ENCODE data around the gene AFAP1L2.

AFAP1L2 gene

DNA sequence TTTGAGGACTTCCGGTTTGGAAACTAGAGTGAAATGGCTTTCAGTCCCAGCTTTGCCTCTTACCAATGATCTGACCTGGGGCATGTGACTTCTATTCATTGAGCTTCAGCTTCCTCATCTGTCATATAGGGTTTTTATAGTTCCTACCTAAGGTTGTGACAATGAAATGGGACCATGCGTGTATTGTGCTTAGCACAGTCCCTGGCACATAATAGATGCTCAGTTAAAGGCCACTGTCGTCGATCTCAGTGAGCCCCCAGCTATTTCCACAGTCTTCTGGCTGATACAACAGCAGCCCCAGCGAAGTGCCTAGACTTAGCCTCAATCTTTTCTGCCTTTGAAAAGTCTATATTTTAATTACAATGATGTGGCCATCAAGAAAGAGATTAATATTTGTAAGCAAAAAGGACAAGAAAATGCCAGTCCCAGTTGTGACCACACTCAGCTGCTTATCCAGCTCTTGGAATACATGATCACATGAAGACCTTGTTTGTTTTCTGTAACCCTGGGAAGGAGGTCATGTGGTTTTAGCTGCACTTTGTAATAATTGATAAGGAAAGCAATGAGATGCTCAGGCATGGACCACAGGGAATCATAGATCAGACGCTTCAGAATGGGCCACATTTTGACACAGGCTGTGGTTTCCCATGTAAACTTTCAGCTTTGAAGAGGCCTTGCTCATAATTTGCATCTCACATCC lies 120.6 kb downstream of the AFAP1L2 start:
- DNase-seq, result no peak

DNA sequence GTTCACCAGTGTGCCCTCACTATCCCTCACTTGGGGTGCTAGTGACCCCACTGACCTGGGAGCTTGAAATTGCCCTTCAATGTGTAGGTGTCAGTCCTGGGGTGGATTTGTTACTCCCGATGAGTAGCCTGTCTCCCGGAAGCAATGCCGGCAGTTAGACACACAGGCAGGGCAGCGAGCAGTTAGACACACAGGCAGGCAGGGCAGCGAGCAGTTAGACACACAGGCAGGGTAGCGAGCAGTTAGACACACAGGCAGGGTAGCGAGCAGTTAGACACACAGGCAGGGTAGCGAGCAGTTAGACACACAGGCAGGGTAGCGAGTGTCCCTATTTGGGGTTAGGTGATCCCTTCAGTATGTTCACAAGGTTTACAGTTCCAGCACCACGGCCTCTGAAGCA lies 121.2 kb downstream of the AFAP1L2 start:
- no peak for DNase-seq

DNA sequence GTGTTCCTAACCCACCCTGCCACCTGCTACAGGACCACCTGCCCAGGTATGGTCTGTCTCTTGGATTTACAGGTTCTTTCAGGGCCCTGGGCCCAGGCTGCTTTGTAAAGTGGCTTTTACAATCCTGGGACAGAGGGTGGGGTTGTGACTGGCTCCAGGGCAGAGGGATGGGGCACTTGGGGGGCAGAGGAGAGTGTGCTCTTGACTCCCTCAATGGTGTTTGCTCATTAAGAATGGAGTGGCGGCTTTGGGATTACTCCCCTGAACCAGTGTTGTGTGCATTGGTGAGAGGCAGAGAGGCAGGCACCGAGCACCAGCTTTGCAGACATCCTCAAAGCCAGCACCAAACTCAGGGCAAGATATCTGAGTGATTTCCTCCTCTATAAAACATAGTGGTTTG lies 121.8 kb downstream of the AFAP1L2 start:
- no peak for DNase-seq

DNA sequence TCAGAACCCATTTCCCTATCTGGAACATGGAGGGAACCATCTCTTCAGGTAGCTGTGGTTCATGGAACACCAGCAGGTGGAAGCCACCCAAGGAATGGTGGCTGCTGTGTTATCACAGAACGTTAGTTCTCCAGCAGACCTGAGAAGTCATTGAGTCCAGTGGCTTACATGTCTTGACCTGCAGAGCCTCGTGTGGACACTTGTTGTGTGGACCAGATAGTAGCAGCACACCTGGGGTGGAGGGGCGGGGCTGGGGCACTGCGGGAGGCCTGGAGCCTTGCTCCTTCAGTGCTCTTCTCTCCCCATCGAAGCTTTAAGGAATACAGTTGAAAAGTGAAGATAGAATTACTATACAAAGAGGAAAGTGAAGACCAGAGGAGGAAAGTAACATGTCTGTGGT lies 122.8 kb downstream of the AFAP1L2 start:
- DNase-seq, result no peak

DNA sequence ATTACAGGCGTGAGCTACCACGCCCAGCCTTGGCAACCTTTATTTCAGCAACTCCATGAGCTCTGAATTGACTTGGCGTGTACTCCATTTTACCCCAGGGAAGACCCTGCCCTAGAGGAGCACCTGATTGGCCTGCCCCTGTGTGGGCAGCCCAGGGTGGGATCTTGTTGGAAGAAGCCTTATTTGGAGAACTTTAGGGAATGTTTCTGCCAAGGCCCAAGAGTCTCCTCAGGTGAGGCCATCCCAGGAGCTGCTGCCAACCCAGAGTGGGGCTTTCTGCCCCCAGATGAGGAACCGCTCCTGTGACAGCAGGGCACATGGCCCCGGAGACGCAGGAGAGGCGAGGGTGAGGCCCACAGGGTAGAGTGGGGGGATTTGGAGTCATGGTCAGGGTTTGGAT lies 123.3 kb downstream of the AFAP1L2 start:
- no peak for DNase-seq

DNA sequence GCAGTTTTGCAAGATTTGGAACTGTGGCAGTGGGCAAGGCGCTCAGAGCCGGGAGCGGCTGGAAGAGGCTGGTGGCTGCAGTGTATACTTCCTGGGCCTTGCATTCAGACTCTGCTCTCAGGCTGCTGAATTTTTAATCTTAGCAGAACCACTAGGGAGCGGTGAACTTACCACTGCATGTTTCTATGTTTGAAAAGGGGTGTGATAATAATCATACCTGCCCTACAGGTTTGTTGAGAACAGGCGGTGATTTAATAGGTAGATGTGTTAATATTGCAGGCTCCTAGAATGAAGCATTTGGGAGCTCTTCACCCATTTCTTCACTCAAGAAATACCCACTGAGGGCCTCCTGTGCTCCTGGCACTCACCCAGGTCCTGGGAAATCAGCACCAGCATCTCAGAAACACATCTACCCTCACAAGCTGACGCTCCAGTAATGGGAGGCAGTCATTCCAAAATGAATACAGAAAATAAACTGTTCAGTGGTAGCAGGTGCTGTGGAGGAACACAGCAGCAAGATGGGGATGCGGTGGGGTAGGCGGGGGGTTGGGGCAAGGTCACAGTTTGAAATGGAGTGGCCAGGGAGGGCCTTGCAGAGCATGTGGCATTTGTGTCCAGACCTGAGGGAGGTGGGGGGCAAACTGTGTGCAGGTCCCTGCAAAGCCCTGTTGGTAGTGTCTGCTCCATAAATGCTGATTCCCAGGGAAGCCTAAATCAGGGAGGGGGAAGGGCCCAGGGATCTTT lies 124.2 kb downstream of the AFAP1L2 start:
- no peak for DNase-seq

DNA sequence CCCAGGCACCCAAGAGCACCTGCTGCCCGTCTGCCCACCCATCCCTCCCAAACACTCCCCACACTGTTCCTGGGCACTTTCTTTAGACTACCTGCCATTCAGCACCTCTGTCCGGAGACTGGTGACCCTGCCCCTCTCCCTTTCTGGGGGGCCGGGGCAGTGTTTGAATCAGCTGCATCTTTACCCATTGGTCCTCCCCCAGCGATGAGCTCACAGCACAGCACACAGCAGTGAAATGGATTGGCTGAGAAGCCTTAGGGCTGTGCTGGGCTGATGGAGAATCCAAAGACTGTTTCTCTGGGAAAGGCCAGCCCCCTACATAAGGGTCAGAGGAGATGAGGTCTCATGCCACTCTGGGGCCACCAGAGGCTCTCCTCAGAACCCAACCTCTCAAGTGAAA lies 125.0 kb downstream of the AFAP1L2 start:
- DNase-seq, result no peak

DNA sequence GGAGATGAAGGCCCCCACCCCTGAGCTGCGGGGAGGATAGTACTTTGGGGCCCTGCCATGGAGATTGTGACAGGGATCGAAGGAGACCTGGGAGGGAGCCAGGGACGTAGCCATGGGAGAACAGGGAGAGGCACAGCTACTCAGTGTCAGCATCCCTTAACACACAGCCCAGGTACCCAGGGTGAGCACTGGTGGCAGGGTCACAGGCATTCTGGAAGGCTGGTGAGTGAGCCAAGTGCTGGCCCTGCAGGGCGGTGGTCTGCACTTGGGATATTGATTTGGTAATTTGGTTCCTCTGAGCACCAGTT lies 125.5 kb downstream of the AFAP1L2 start:
- no peak for DNase-seq

DNA sequence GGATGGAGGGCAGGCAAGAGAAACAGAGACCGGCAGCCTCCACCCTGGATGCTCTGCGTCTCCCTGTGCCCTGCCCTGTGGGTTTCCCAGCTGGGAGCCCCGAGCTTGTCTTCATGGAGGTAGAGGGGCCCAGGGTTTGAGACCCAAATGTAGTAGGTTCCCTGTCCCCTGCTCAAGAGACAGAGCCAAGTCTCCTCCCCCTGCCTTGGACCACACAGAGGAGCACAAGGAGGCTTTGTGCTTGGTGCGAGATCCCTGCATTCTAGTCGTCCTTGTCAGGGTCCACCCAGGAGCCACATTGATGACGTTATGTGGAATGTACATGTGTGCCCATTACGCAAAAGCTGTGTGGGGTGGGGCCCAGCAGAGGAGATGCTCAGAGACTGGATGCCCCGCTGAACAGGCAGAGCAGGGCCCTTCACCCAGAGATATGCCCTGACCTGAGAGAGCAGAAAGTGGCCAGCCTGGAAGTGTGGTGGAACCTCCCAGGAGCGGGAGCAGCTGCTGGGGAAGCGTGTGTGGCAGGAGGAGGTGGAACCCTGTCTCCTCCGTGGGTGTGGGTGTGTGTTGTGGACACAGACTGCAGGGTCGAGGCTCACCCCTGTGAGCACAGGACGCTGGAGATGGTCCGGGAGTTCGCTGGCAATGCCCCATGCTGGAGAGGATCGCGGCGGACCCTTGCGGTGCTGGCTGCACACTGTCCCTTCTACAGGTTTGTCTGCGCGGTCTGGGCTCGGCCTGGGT lies 126.0 kb downstream of the AFAP1L2 start:
- no peak for DNase-seq

DNA sequence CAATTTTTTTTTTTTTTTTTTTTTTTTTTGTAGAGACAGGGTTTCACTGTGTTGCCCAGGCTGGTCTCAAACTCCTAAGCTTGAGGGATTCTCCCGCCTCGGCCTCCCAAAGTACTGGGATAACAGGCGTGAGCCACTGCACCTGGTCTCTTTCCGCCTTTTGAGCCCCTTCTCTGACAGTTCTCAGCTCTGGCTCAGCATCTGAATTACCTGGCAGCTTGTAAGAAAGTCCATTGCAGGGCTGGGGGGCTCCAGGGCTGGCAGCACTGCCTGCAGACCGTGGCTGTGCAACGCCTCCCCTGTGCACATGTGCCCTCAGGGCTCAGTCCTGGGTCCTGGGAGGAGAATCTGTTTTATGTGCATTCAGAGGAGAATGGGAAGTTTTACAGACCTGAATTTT lies 127.6 kb downstream of the AFAP1L2 start:
- no peak for DNase-seq

DNA sequence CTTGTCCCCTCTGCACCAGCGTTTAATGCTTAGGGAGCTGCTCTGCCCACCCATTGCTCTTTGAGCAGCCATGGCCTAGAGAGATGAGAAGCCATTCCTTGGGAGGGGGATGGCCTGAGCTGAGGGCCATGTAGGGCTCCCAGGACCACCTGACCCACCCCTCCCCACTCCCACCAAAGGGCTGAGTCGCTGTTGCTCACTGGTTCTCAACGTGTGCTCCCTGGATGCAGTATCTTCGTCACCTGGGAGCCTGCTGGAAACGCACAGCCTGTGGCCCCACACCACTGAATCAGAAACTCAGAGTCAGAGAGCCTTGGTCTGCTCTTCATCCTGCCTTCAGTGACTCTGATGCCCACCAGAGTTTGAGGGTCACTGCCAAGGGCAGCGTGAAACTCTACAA lies 128.2 kb downstream of the AFAP1L2 start:
- DNase-seq, result no peak

DNA sequence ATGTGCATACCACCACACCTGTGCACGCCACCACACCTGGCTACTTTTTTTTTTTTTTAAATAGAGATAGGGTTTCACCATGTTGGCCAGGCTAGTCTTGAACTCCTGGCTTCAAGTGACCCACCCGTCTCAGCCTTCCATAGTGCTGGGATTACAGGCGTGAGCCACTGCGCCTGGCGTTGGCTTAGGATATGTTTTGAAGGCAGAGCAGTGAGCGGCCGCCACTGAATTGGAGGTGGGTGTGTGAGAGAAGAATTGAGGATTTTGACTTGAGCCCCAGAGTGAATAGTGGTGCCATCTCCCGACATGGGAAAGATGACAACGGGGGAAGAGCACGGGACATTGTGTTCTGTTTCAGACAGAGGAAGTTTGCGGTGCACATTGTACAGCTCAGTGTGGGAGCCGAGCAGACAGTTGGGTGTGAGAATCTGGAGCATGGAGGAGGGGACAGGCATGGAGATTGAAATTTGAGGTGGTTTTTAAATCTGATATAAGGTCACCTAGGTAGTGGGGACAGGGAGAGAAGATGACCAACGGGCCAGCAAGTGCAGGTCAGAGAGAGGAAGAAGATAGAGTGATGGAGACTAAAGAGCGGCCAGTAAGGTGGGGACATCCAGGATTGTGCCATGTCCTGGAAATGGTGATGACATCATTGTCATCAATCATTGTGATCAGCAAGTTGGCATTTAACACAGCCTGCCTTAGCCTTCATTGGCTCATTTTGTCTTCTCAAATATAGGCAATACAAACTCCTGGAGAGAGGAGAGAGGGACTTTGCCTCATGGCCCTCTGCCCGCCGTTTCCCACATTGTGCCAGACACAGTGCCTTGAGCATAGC lies 129.5 kb downstream of the AFAP1L2 start:
- no peak for DNase-seq

DNA sequence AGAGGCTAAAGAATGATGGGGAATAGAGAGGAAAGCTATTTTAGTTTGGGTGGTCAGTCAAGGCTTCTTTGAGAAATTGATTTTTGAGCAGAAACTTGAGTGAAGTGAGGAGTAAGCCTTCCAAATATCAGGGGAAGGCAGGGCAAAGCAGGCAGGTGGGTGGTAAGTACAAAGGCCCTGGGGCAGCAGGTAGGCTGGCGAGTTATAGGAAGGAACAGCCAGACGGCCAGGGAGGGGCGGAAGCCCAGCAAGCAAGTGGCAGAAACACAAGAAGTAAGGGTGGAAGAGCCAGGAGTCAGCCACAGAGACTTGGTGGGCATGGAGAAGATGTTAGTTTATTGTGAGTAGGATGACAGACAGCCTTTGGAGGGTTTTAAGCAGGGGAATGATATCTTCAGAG lies 130.4 kb downstream of the AFAP1L2 start:
- no peak for DNase-seq

DNA sequence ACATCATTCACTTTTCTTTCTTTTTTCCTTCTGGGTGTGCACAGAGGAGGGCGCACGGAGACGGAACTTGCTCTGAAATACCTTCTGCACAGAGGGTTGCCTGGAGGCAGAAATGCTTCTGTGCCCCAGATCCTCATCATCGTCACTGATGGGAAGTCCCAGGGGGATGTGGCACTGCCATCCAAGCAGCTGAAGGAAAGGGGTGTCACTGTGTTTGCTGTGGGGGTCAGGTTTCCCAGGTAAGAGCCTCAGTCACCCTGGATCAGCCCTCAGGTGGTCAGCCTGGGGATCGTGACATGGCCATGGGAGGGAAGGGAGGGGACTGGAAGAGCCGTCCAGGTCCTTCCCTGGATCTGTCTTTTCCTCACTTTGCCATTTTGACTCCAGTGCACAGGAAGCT lies 131.6 kb downstream of the AFAP1L2 start:
- no peak for DNase-seq

DNA sequence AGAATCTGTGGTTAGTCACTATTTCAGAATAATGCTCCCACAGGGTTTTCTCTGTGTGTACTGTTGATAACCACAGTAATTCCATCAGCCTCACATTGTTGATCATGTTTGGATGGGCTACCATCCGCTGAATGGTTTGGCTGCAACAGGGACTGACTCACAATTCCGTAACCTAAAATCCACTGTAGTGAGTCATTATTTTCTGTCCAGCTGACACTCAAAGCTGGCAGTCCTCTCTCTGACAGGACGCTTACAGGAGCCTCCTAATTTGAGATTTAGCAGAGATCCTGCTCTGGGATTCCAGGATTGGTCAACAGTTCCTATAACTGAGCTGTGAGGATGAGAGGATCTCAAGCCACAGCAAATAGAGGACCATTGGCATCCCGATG lies 132.5 kb downstream of the AFAP1L2 start:
- no peak for DNase-seq

DNA sequence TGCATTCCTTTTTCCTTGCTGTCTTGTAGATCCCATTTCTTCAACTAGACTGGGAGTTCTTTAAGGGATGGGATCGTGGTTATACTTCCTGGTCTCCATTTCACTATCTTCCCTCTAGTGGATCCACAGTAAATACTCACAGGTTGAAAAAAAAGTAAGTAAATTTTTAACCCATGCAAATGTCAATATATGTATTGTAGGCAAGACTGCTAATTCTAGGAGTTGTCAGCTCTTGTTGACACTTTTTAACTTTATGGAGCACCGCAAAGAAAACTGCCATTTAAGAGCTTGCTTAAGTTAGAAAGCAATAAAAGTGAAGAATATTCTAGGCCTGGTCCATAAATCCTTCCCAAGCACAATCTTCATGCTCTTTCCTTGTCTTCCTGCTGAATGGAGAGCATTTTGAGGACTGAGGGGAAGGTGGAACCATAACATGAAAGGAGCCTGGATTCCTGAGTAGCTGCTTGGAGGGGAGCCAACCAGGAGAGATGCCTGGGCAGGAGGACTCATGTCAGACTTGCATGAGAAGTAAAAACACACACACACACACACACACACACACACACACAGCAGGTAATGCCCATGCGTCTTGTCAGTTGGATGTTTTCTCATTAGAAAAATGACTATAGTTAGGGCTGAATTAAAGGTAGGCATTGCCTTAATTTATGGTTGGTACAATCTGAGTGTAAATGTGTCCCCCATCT lies 133.1 kb downstream of the AFAP1L2 start:
- DNase-seq, result no peak

DNA sequence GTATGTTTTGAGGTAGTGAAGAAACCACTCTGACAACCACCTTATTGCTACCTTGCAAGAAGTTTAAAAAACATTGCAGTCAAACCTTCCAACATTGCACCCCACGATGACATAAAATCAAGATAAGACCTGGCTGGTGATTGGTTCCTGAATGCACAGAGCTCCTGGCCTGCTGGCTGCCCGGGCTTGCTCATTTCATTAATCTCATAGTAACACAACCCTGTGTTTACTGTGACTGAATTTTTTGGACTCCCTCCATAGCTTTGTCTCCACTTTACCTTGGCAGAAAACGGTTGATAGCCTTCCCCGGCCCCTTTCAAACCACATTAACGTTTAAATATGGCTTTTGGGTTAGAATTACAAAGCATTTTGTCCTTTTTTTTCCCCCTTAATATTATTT lies 137.8 kb downstream of the AFAP1L2 start:
- DNase-seq, result no peak

DNA sequence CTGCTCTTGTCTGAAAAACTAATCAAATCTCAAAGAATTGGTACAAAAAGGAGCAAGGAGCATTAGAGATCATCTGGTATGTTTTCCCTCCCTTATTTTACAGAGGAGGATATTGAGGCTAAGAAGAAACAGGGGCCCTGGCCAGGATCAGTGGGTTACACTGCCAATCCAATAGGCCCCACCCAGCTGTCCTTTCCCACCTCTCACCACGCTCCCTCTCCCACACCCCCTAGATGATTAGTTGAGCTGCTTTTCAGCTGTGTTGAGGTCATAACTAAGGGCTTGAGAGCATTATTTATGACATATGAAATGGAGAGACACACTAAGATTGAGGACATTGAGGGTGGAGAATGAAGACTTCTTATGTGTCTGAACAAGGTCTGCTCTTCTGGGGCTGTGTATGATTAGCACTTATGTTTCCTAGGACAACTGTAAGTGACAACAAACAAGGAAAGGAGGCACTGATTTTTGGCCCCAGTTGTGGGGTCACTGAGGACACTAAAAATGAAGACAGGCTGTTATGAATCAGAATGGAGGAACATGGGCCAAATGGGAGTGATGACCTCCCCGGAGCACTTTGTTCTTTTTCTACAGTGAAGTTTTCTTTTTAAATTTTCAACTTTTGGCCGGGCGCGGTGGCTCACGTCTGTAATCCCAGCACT lies 138.8 kb downstream of the AFAP1L2 start:
- no peak for DNase-seq

DNA sequence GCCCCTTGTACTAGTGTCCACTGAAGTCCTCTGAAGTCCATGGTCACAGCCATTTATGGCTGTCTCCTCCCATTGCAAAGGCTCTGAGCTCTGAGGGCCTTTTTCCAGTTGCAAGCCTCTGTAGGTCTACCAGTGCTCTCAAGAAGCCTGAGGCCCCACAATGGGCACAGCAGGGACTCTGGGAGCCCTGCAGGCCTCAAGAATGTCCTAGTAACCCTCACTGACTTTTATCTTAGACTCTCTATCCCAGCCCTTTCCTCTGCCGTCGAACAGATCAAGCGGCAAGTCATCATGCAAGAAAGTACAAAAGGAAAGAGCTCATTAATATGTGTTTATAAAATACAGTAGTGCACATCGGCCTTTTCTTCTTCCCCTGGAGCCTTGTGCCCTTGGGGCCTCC lies 141.8 kb downstream of the AFAP1L2 start:
- DNase-seq, result no peak

DNA sequence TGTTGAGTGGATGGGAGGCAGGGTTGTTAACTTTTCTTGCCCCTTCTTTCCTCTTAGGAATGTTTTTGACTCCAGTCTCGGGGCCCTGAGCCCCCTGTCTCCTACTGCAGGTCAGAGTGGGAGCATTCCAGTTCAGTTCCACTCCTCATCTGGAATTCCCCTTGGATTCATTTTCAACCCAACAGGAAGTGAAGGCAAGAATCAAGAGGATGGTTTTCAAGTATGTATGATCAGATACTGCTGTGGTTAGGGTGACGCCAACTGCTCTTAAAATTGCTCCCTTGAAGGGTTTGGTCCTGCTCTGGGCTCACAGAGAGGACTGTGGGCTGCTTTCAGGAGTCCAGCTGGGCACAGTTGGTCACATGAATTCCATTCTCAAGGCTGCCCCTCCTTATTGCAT lies 143.2 kb downstream of the AFAP1L2 start:
- DNase-seq, result no peak

DNA sequence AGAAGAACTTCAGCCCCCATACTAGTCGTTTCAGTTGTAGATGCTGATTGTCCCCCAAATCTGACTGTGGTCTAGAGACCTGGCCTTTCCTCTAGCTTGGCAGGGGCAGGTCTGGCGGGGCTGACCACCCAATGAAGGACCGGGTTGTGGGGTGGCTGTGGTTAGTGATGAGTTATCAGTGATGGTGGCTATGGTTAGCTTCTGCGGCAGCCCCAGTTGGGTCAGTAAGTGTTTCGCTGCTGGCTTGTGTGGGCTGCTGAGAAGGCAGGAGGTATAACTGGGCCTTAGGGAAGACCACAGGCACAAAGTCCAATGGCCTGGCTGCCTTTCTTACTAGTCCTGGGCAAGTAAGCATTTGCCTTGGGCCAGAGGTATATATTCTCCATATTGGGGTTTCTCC lies 143.9 kb downstream of the AFAP1L2 start:
- no peak for DNase-seq

DNA sequence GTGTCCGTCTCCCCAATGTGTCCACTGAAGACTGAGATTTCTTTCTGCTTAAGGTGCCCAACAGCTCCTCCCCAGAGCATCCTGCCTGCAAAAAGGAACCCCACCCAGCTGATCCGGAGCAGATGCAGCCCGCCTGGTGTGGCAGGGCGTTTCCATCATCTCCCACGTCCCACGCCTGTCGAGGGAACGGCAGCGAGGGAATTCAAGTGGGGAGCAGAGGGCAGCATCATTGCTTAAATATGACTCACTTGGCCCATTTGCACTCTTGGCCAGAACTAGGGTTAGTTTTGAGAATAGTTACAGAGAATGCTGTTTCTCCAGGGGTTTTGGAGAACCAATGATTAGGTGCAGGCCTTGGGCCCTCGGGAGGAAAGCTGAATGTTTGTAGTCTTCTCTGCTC lies 144.5 kb downstream of the AFAP1L2 start:
- DNase-seq, result no peak
